Gastroesophageal sphincter (tissue), 4 donors: ENCODE data around the gene SF3A1. TPM values are rescaled to one million over a fixed set of nuclear protein-coding genes. Genes with fewer than 3 reads are reported as not detected.

Experiments
- ATAC-seq: fragments of 150-250 bp; one replicate; pipeline ENCODE4 v1.9.1; 2016; ENCODE audit warnings: mild to moderate bottlenecking, moderate library complexity
- H3K27ac ChIP-seq, 4 donors: fragments of 200-600 bp; sonication (generic) in 3 of 4; 1 replicate in 3 of 4; 2 replicates in 1 of 4; pipeline ENCODE4 v1.5.1; 2016 to 2019
- H3K27me3 ChIP-seq: fragments of 200-600 bp; sonication (generic); one replicate; pipeline ENCODE4 v1.5.1; 2019
- H3K36me3 ChIP-seq, 2 donors: fragments of 200-600 bp; sonication (generic); one replicate each; pipeline ENCODE4 v1.5.1; 2019; ENCODE audit warnings: control low read depth in 1 of 2
- H3K4me1 ChIP-seq, 3 donors: fragments of 200-600 bp; sonication (generic); 1 replicate in 2 of 3; 2 replicates in 1 of 3; pipeline ENCODE4 v1.5.1; 2016 to 2019; ENCODE audit warnings: control low read depth in 2 of 3
- H3K4me3 ChIP-seq, 2 donors: fragments of 200-600 bp; sonication (generic); one replicate each; pipeline ENCODE4 v1.5.1; 2019; ENCODE audit warnings: mild to moderate bottlenecking in 1 of 2, moderate library complexity in 1 of 2
- H3K9me3 ChIP-seq, 3 donors: fragments of 200-600 bp; sonication (generic); one replicate each; pipeline ENCODE4 v1.5.1; 2017 to 2019; ENCODE audit warnings: control low read depth in 2 of 3
- CTCF ChIP-seq, 4 experiments: fragments of 200-600 bp in 2 of 4; fragments of 450-650 bp in 2 of 4; sonication (generic) in 1 of 4; IDR thresholded peaks; one replicate each; pipeline ENCODE4 v1.5.1; 2017 to 2019; ENCODE audit warnings: antibody characterized with exemption in 4 of 4, mild to moderate bottlenecking in 2 of 4, moderate library complexity in 2 of 4
- EP300 ChIP-seq: sonication (generic); formaldehyde crosslinking; IDR thresholded peaks from one replicate; pipeline ENCODE4 v1.6.1; 2017; ENCODE audit warnings: antibody characterized with exemption, mild to moderate bottlenecking
- POLR2A ChIP-seq, 2 donors: fragments of 450-650 bp; IDR thresholded peaks; one replicate each; pipeline ENCODE4 v1.6.1; 2017; ENCODE audit warnings: antibody characterized with exemption in 2 of 2, mild to moderate bottlenecking in 2 of 2, moderate library complexity in 1 of 2
- POLR2AphosphoS5 ChIP-seq: sonication (generic); formaldehyde crosslinking; IDR thresholded peaks from one replicate; pipeline ENCODE4 v1.6.1; 2017; ENCODE audit warnings: antibody characterized with exemption
- WGBS, 2 donors: methylation state at CpG; one replicate each; pipeline ENCODE4 v1.1.5; 2018; ENCODE audit warnings: low coverage in 1 of 2; 5-methylcytosine and 5-hydroxymethylcytosine counted together
- total RNA-seq, 4 donors: library from RNA; depleted of rRNA; stranded (reverse); fragments of >200 nt; gene quantifications; one replicate each; pipeline ENCODE4 v1.1.0, GENCODE V29; 2016

SF3A1 gene
- total RNA-seq, 4 donors from 2014 or later = 46.1 to 80.8 (median 63.7) TPM

GRCh38 chr22:30285846-30286200 is 70.9 kb downstream of the SF3A1 start:
- WGBS, 2 donors = 60% methylated on average over 1 of the region's 8 CpGs; no CpG with 5 or more reads in 1 of the 2 donors
- Histone ChIP-seq H3K36me3 (peaks cover 0 to 44% of the 10 kb centered on the region in 2 donors), H3K27me3 (no peaks in the 10 kb centered on the region), H3K4me3 (no peak overlapping the region), H3K9me3 (no peaks in the 10 kb centered on the region), H3K4me1 (peaks cover 7 to 37% (median 23%) of the 10 kb centered on the region in 3 donors), H3K27ac (no peak overlapping the region)
- no peak for ATAC-seq
- no peak for TF ChIP-seq CTCF (IDR thresholded peaks at IDR 0.05)
- TF ChIP-seq POLR2A (IDR thresholded peaks at IDR 0.05) = no peak
- TF ChIP-seq EP300 = no peak
- TF ChIP-seq POLR2AphosphoS5 = no peak

- peaks cover 0 to 44% of the 10 kb centered on the region in 2 donors for H3K36me3 ChIP-seq
- ATAC-seq = no peak
- no peak overlapping the region for H3K4me3 ChIP-seq
- no peak for TF ChIP-seq POLR2AphosphoS5
- no peak for TF ChIP-seq CTCF (IDR thresholded peaks at IDR 0.05)
- TF ChIP-seq POLR2A (IDR thresholded peaks at IDR 0.05) = no peak
- no peak for TF ChIP-seq EP300
- no peaks in the 10 kb centered on the region for H3K27me3 ChIP-seq
- 73 to 89% methylated on average over 6 to 13 of the region's 27 CpGs for WGBS, 2 donors
- peaks cover 4 to 32% (median 18%) of the 10 kb centered on the region in 3 donors for H3K4me1 ChIP-seq
- no peak overlapping the region for H3K27ac ChIP-seq
- no peaks in the 10 kb centered on the region for H3K9me3 ChIP-seq
Observed at GRCh38 chr22:30285176-30285845, 71.4 kb downstream of the SF3A1 start.

GRCh38 chr22:30284666-30285065 is 72.0 kb downstream of the SF3A1 start:
- Histone ChIP-seq H3K36me3 (peaks cover 0 to 44% of the 10 kb centered on the region in 2 donors), H3K9me3 (no peaks in the 10 kb centered on the region), H3K4me1 (peaks cover 0 to 27% (median 13%) of the 10 kb centered on the region in 3 donors), H3K4me3 (no peak overlapping the region), H3K27ac (no peak overlapping the region), H3K27me3 (no peaks in the 10 kb centered on the region)
- 69% methylated on average over 3 of the region's 4 CpGs; no CpG with 5 or more reads in 1 of the 2 donors for WGBS, 2 donors
- TF ChIP-seq POLR2A (IDR thresholded peaks at IDR 0.05) = no peak
- no peak for TF ChIP-seq EP300
- no peak for TF ChIP-seq POLR2AphosphoS5
- no peak for TF ChIP-seq CTCF (IDR thresholded peaks at IDR 0.05)
- ATAC-seq = no peak

- H3K4me3 ChIP-seq = no peak overlapping the region
- peaks cover 0 to 27% (median 13%) of the 10 kb centered on the region in 3 donors for H3K4me1 ChIP-seq
- H3K27ac ChIP-seq = no peak overlapping the region
- peaks cover 0 to 44% of the 10 kb centered on the region in 2 donors for H3K36me3 ChIP-seq
- WGBS, 2 donors = no CpG with 5 or more reads among the region's 9 CpGs
- no peaks in the 10 kb centered on the region for H3K27me3 ChIP-seq
- TF ChIP-seq EP300 = no peak
- TF ChIP-seq POLR2A (IDR thresholded peaks at IDR 0.05) = no peak
- no peak for TF ChIP-seq POLR2AphosphoS5
- TF ChIP-seq CTCF (IDR thresholded peaks at IDR 0.05) = no peak
- ATAC-seq = no peak
- H3K9me3 ChIP-seq = no peaks in the 10 kb centered on the region
Observed at GRCh38 chr22:30284172-30284571, 72.5 kb downstream of the SF3A1 start.

GRCh38 chr22:30283342-30283741 is 73.4 kb downstream of the SF3A1 start:
- no peak overlapping the region for H3K4me3 ChIP-seq
- H3K27ac ChIP-seq = no peak overlapping the region
- peaks cover 0 to 22% (median 10%) of the 10 kb centered on the region in 3 donors for H3K4me1 ChIP-seq
- WGBS, 2 donors = no CpG with 5 or more reads among the region's 4 CpGs
- H3K27me3 ChIP-seq = no peaks in the 10 kb centered on the region
- ATAC-seq = no peak
- no peak for TF ChIP-seq POLR2A (IDR thresholded peaks at IDR 0.05)
- TF ChIP-seq POLR2AphosphoS5 = no peak
- TF ChIP-seq CTCF (IDR thresholded peaks at IDR 0.05) = no peak
- TF ChIP-seq EP300 = no peak
- H3K36me3 ChIP-seq = peaks cover 0 to 44% of the 10 kb centered on the region in 2 donors
- H3K9me3 ChIP-seq = no peaks in the 10 kb centered on the region
